Transverse colon (tissue), 4 donors: Measurements from ENCODE around the gene ARHGAP33. TPM values are rescaled to one million over a fixed set of nuclear protein-coding genes. Genes with fewer than 3 reads are reported as not detected.

ENCODE experiments used
- DNase-seq: peaks from one replicate; pipeline ENCODE4 v3.0.0-alpha.2; 2019
- H3K27ac ChIP-seq, 4 donors: fragments of 200-600 bp; sonication (generic); 2 replicates each; pipeline ENCODE4 v1.5.1; 2016 to 2018; ENCODE audit warnings: inconsistent platforms in 4 of 4
- H3K27me3 ChIP-seq: fragments of 200-600 bp; sonication (generic); 2 replicates; pipeline ENCODE4 v1.5.1; 2017; ENCODE audit warnings: inconsistent platforms
- H3K36me3 ChIP-seq, 4 donors: fragments of 200-600 bp; sonication (generic); 2 replicates each; pipeline ENCODE4 v1.5.1; 2017 to 2019; ENCODE audit warnings: inconsistent platforms in 4 of 4
- H3K4me1 ChIP-seq, 4 donors: fragments of 200-600 bp; sonication (generic); 2 replicates each; pipeline ENCODE4 v1.5.1; 2017 to 2020; ENCODE audit warnings: inconsistent platforms in 4 of 4
- H3K4me3 ChIP-seq, 4 donors: fragments of 200-600 bp; sonication (generic); 1 replicate in 1 of 4; 2 replicates in 3 of 4; pipeline versions ENCODE4 v1.5.1 to v1.6.1; 2017 to 2019; ENCODE audit warnings: inconsistent platforms in 4 of 4
- H3K9me3 ChIP-seq, 2 donors: fragments of 200-600 bp; sonication (generic); 2 replicates each; pipeline ENCODE4 v1.5.1; 2017 to 2019; ENCODE audit warnings: inconsistent platforms in 2 of 2
- EP300 ChIP-seq: sonication (generic); formaldehyde crosslinking; IDR thresholded peaks from one replicate; pipeline ENCODE4 v1.6.1; 2017; ENCODE audit warnings: antibody characterized with exemption, low read depth
- POLR2A ChIP-seq: fragments of 450-650 bp; IDR thresholded peaks from one replicate; pipeline ENCODE4 v1.6.1; 2016; ENCODE audit warnings: antibody characterized with exemption, mild to moderate bottlenecking, moderate library complexity
- POLR2AphosphoS5 ChIP-seq, 3 donors: sonication (generic); formaldehyde crosslinking; IDR thresholded peaks; one replicate each; pipeline ENCODE4 v1.6.1; 2016; ENCODE audit warnings: antibody characterized with exemption in 3 of 3
- WGBS, 2 donors: methylation state at CpG; one replicate each; pipeline ENCODE4 v1.1.5; 2018; ENCODE audit warnings: low coverage in 1 of 2; 5-methylcytosine and 5-hydroxymethylcytosine counted together
- in situ Hi-C, 4 donors: fragments of 200-750 bp; cut with MboI; loops; one replicate each; pipeline versions ENCODE4 v1.15.0 to v1.15.1; 2017; ENCODE audit warnings: low sequenced_read_pairs in 3 of 4, low pct_ligation_motif_present in 1 of 4, low pct_unique_long_range_greater_than_20kb in 1 of 4
- intact Hi-C: fragments of 100-400 bp; cut with DNase I; formaldehyde crosslinking; loops from one replicate; pipeline ENCODE4 v1.15.1; 2023; ENCODE audit warnings: low total_unique reads
- total RNA-seq, 4 donors: library from RNA; depleted of rRNA; stranded (reverse); fragments of >200 nt; gene quantifications; one replicate each; pipeline ENCODE4 v1.1.0, GENCODE V29; 2016
- TF ChIP-seq, protein P1 (sequence below), 5 experiments: fragments of 200-600 bp in 3 of 5; fragments of 450-650 bp in 2 of 5; sonication (generic) in 3 of 5; IDR thresholded peaks; 1 replicate in 2 of 5; 2 replicates in 3 of 5; pipeline ENCODE4 v1.5.1; 2016 to 2017; ENCODE audit warnings: antibody characterized with exemption in 5 of 5, inconsistent platforms in 3 of 5, mild to moderate bottlenecking in 2 of 5, moderate library complexity in 1 of 5

Gene ARHGAP33
- total RNA-seq, 4 donors from 2014 or later: 6.7 to 70.3 (median 17.2) TPM

DNA sequence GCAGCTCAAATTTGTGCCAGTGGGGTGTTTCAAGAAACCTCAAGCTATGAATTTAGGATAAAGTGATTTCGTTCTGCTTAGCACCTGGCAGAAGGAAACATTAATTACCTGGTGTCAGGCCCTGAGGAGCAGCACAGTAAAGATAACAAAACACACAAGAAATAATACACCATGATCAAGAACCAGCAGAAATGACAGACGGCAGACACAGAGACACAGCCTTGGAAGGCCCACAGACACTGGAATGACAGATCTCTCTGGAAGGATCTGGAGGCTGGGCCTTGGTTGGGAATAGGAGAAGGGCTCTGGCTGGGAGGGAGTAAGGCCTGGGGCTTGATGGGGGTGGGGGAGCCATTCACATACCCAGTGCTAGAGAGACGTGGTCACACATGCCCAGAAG is 26.5 kb downstream of the ARHGAP33 start:
- intact Hi-C loops: no loop called here
- Histone ChIP-seq H3K9me3 (no peaks in the 10 kb centered on the region), H3K36me3 (no peaks in the 10 kb centered on the region), H3K4me1 (no peaks in the 10 kb centered on the region), H3K27me3 (peaks cover 25% of the 10 kb centered on the region), H3K27ac (no peak overlapping the region), H3K4me3 (no peak overlapping the region)
- TF ChIP-seq POLR2AphosphoS5 (IDR thresholded peaks at IDR 0.05) (no peak), EP300 (no peak), POLR2A (no peak)
- TF ChIP-seq, protein P1, sequence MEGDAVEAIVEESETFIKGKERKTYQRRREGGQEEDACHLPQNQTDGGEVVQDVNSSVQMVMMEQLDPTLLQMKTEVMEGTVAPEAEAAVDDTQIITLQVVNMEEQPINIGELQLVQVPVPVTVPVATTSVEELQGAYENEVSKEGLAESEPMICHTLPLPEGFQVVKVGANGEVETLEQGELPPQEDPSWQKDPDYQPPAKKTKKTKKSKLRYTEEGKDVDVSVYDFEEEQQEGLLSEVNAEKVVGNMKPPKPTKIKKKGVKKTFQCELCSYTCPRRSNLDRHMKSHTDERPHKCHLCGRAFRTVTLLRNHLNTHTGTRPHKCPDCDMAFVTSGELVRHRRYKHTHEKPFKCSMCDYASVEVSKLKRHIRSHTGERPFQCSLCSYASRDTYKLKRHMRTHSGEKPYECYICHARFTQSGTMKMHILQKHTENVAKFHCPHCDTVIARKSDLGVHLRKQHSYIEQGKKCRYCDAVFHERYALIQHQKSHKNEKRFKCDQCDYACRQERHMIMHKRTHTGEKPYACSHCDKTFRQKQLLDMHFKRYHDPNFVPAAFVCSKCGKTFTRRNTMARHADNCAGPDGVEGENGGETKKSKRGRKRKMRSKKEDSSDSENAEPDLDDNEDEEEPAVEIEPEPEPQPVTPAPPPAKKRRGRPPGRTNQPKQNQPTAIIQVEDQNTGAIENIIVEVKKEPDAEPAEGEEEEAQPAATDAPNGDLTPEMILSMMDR (IDR thresholded peaks at IDR 0.05): no peak
- in situ Hi-C loops: no loop called here
- WGBS, 2 donors: 61 to 100% methylated on average over 1 to 3 of the region's 3 CpGs
- no peak for DNase-seq

DNA sequence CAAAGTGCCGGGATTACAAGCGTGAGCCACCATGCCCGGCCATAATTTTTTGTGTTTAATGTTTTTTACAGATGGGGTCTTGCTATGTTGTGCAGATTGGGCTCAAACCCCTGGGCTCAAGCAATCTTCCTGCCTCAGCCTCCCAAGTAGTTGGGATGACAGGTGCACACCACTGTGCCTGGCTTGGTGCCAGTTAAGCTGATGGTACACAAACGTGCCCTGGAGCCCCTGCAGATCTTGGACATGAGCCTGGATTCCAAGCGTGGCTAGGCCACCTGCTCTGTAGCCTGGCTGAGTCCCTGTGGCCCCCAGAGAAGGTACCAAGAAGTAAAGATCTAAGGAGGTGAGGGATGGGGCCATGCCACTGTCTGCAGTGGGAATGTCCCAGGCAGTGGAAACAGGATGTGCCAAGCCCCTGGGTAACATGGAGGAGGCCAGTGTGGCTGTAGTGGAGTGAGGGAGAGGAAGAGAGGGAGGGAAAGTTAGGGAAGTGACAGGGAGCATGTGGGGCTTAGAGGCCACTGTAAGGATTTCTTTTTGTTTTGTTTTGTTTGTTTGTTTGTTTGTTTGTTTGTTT is 30.2 kb downstream of the ARHGAP33 start:
- intact Hi-C loops: no loop called here
- Histone ChIP-seq H3K4me3 (no peak overlapping the region), H3K36me3 (no peaks in the 10 kb centered on the region), H3K4me1 (no peaks in the 10 kb centered on the region), H3K27ac (no peak overlapping the region), H3K9me3 (no peaks in the 10 kb centered on the region), H3K27me3 (no peaks in the 10 kb centered on the region)
- in situ Hi-C loops: no loop called here
- no peak for DNase-seq
- WGBS, 2 donors: 56% methylated on average over 5 of the region's 5 CpGs; no CpG with 5 or more reads in 1 of the 2 donors
- no peak for TF ChIP-seq POLR2AphosphoS5 (IDR thresholded peaks at IDR 0.05)
- TF ChIP-seq, protein P1 (IDR thresholded peaks at IDR 0.05): no peak
- no peak for TF ChIP-seq POLR2A
- no peak for TF ChIP-seq EP300

DNA sequence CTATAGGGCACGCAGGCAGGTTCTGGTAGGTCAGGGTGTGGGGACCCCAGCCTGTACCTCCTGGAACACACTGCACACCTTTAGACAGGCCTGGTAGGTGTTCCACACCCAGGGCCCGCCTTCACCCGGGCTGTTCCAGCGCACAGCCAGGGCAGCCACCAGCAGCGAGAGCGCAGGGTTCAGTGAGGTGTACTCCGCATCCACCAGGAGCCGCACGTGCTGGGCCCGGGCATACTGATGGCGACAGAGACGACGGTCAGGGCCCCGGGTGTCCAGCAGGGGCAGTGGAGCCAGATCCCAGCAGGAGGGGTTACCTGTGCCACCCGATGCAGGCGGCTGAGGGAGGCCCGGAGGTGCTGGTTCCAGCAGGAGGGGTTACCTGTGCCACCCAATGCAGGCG is 31.2 kb downstream of the ARHGAP33 start:
- 89% methylated on average over 18 of the region's 18 CpGs; no CpG with 5 or more reads in 1 of the 2 donors for WGBS, 2 donors
- no peak overlapping the region for H3K27ac ChIP-seq
- in situ Hi-C loops: no loop called here
- intact Hi-C loops: no loop called here
- TF ChIP-seq POLR2AphosphoS5 (IDR thresholded peaks at IDR 0.05) (no peak), POLR2A (no peak), EP300 (no peak)
- TF ChIP-seq, protein P1 (IDR thresholded peaks at IDR 0.05): no peak
- H3K4me1 ChIP-seq: no peaks in the 10 kb centered on the region
- H3K27me3 ChIP-seq: no peaks in the 10 kb centered on the region
- H3K9me3 ChIP-seq: no peaks in the 10 kb centered on the region
- no peak overlapping the region for H3K4me3 ChIP-seq
- no peak for DNase-seq
- H3K36me3 ChIP-seq: no peaks in the 10 kb centered on the region

DNA sequence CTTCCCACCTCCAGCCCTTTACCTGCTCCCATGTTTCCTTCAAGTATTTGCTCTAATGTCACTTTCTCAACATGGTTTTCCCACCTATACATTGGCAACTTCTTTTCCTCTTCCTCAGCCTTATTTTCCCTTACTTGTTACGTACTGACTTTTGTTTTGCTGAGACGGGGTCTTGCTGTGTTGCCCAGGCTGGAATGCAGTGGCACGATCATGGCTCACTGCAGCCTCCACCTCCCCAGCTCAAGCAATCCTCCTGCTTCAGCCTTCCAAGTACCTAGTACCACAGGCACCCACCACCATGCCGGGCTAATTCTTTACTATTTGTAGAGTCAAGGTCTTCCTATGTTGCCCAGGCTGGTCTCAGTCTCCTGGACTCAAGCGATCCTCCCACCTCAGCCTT is 32.3 kb downstream of the ARHGAP33 start:
- in situ Hi-C loops: no loop called here
- H3K4me1 ChIP-seq: no peaks in the 10 kb centered on the region
- WGBS, 2 donors: 81 to 96% methylated on average over 4 to 5 of the region's 5 CpGs
- no peaks in the 10 kb centered on the region for H3K9me3 ChIP-seq
- no peak overlapping the region for H3K27ac ChIP-seq
- no peak overlapping the region for H3K4me3 ChIP-seq
- H3K27me3 ChIP-seq: no peaks in the 10 kb centered on the region
- TF ChIP-seq POLR2AphosphoS5 (IDR thresholded peaks at IDR 0.05): no peak
- TF ChIP-seq, protein P1 (IDR thresholded peaks at IDR 0.05): no peak
- TF ChIP-seq EP300: no peak
- TF ChIP-seq POLR2A: no peak
- DNase-seq: no peak
- intact Hi-C loops: no loop called here
- no peaks in the 10 kb centered on the region for H3K36me3 ChIP-seq
